ENCODE data around the gene AASDH. TPM values are rescaled to one million over a fixed set of nuclear protein-coding genes. Genes with fewer than 3 reads are reported as not detected.

The AASDH gene
- total RNA-seq, 1 donor from 2014 or later, result 12.6 TPM

DNA sequence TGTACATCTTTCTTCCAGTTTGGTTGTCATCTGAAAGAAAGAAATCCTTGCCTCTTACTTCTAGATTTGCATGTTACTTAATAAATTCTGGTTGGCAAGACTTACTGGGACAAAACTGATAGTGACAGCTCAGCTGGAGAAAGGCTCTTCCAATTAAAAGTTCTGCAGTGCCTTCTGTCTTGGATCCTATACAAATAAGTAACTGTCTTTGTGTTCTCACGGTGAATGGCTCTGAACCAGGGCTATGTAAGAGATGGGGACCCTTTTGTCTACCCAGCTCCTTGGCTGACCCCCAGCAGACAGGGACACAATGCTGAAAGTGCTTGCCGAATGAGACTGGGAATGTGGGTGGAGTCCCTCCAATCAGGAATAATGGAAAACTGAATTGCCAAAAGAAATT, 89.5 kb downstream of the AASDH start:
- Mint-ChIP-seq H3K27ac (ENCODE audit: unreplicated experiment) (no peak overlapping the region), H3K36me3 (ENCODE audit: low read depth) (peaks cover 10% of the 10 kb centered on the region), H3K27me3 (ENCODE audit: low read depth) (no peaks in the 10 kb centered on the region), H3K4me1 (peaks cover 34% of the 10 kb centered on the region), H3K4me3 (no peak overlapping the region), H3K9me3 (peaks cover 3% of the 10 kb centered on the region)
- no peak for DNase-seq (ENCODE audit: low read depth, low spot score)
- TF ChIP-seq, protein P1, sequence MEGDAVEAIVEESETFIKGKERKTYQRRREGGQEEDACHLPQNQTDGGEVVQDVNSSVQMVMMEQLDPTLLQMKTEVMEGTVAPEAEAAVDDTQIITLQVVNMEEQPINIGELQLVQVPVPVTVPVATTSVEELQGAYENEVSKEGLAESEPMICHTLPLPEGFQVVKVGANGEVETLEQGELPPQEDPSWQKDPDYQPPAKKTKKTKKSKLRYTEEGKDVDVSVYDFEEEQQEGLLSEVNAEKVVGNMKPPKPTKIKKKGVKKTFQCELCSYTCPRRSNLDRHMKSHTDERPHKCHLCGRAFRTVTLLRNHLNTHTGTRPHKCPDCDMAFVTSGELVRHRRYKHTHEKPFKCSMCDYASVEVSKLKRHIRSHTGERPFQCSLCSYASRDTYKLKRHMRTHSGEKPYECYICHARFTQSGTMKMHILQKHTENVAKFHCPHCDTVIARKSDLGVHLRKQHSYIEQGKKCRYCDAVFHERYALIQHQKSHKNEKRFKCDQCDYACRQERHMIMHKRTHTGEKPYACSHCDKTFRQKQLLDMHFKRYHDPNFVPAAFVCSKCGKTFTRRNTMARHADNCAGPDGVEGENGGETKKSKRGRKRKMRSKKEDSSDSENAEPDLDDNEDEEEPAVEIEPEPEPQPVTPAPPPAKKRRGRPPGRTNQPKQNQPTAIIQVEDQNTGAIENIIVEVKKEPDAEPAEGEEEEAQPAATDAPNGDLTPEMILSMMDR (conservative IDR thresholded peaks at IDR 0.05), result no peak

DNA sequence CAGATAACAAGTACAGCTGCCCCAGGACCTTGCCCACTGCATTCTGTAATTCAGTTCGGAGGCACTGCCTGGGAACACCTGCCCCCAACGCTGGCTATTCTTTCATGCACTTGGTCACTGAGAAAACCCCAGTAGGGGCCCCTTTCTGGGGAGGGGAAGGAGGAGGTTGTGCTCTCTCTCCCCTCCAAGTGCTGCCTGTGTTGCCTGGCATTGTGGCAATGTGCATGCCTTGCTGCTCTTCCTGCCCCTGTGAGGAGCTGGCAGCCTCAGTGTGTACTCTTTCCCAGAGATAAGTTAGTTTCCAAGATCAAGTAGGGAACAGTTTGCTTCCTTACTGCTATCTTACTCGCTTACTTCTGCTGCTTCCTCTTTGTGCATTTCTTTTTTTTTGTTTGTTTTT, 90.8 kb downstream of the AASDH start:
- Mint-ChIP-seq H3K36me3 (ENCODE audit: low read depth) (peaks cover 17% of the 10 kb centered on the region), H3K27me3 (ENCODE audit: low read depth) (no peaks in the 10 kb centered on the region), H3K27ac (ENCODE audit: unreplicated experiment) (no peak overlapping the region), H3K4me1 (peaks cover 31% of the 10 kb centered on the region), H3K9me3 (peaks cover 6% of the 10 kb centered on the region), H3K4me3 (no peak overlapping the region)
- TF ChIP-seq, protein P1 (conservative IDR thresholded peaks at IDR 0.05), result no peak
- DNase-seq (ENCODE audit: low read depth, low spot score), result no peak

- H3K36me3 Mint-ChIP-seq (ENCODE audit: low read depth), result peaks cover 18% of the 10 kb centered on the region
- no peak for DNase-seq (ENCODE audit: low read depth, low spot score)
- peaks cover 6% of the 10 kb centered on the region for H3K9me3 Mint-ChIP-seq
- no peaks in the 10 kb centered on the region for H3K27me3 Mint-ChIP-seq (ENCODE audit: low read depth)
- H3K27ac Mint-ChIP-seq (ENCODE audit: unreplicated experiment), result no peak overlapping the region
- TF ChIP-seq, protein P1 (conservative IDR thresholded peaks at IDR 0.05), result no peak
- no peak overlapping the region for H3K4me3 Mint-ChIP-seq
- H3K4me1 Mint-ChIP-seq, result peaks cover 18% of the 10 kb centered on the region
Measured at GRCh38 chr4:56293121-56293520, 94.2 kb downstream of the AASDH start.

DNA sequence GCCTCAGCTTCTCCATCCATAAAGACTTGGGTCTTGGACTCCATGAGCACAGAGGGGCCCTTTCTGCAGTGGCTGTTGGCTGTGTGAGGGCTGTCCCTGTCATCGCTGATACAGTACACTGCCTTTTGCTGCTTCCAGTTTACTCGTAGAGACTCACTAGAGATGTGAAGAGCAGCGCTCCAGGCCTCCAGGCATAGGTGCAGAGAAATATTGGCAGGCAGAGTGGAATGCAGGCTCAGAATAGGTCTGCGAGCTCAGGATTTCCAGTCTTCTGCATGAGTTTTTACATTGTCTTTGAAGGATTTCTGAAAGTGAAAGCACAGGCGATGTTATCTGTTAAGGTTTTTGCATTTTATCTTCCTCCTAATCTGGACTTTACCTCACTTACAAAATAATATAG, 97.4 kb downstream of the AASDH start:
- H3K27ac Mint-ChIP-seq (ENCODE audit: unreplicated experiment), result no peak overlapping the region
- peaks cover 6% of the 10 kb centered on the region for H3K9me3 Mint-ChIP-seq
- TF ChIP-seq, protein P1 (conservative IDR thresholded peaks at IDR 0.05), result no peak

DNA sequence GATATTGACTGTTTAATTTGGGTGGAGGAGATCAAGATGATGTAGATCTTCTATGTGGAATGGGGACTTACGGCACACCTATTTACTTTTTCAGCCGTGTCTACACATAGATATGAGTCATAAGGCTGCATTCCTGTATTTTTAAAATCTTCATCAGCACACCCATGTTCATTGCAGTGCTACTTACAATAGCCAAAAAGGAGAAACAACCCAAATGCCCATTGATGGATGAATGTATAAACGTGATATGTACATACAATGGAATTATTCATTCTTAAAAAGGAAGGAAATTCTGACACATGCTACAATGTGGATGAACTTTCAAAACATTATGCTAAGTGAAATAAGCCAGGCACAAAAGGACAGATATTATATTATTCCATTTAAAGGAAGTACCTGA, 98.6 kb downstream of the AASDH start:
- Mint-ChIP-seq H3K4me1 (peaks cover 3% of the 10 kb centered on the region), H3K9me3 (peaks cover 6% of the 10 kb centered on the region), H3K27ac (ENCODE audit: unreplicated experiment) (no peak overlapping the region), H3K36me3 (ENCODE audit: low read depth) (peaks cover 23% of the 10 kb centered on the region), H3K4me3 (no peak overlapping the region), H3K27me3 (ENCODE audit: low read depth) (no peaks in the 10 kb centered on the region)
- TF ChIP-seq, protein P1 (conservative IDR thresholded peaks at IDR 0.05), result no peak
- no peak for DNase-seq (ENCODE audit: low read depth, low spot score)

More for the DNA sequence above, 97.4 kb downstream of the AASDH start:
- H3K36me3 Mint-ChIP-seq (ENCODE audit: low read depth), result peaks cover 18% of the 10 kb centered on the region
- DNase-seq (ENCODE audit: low read depth, low spot score), result no peak
- H3K4me3 Mint-ChIP-seq, result no peak overlapping the region
- H3K4me1 Mint-ChIP-seq, result peaks cover 3% of the 10 kb centered on the region
- no peaks in the 10 kb centered on the region for H3K27me3 Mint-ChIP-seq (ENCODE audit: low read depth)

Other genes with a start within 250 kb of the AASDH start
- 47.4 and 52.9 TPM in 2 replicates for gene PPAT, start 48.1 kb upstream of the AASDH start, total RNA-seq
- gene PAICS, start 48.8 kb upstream of the AASDH start, total RNA-seq, result 279 and 286 TPM in 2 replicates
- gene SRP72, start 80.1 kb upstream of the AASDH start, total RNA-seq, result 169 and 172 TPM in 2 replicates
- 0.89 and 1.3 TPM in 2 replicates for gene ARL9, start 118.3 kb upstream of the AASDH start, total RNA-seq

Data from neural crest cell (in vitro differentiated cells).